DOHH2 (cell line): ENCODE data around the gene GAMT.

ENCODE experiments used
- EZH2phosphoT487 ChIP-seq: fragments of 200-600 bp; sonication (generic); IDR thresholded peaks from 2 replicates; pipeline ENCODE4 v1.6.1; 2017; ENCODE audit warnings: borderline replicate concordance, mild to moderate bottlenecking, antibody characterized with exemption, low read length, moderate library complexity, mixed read lengths
- TF ChIP-seq, protein P1 (sequence below): fragments of 200-600 bp; sonication (generic); IDR thresholded peaks from one replicate; pipeline ENCODE4 v1.5.1; 2014; ENCODE audit warnings: antibody characterized with exemption, mild to moderate bottlenecking, low read depth, low read length; ENCODE audit not compliant: poor library complexity, severe bottlenecking

- TF ChIP-seq, protein P1, sequence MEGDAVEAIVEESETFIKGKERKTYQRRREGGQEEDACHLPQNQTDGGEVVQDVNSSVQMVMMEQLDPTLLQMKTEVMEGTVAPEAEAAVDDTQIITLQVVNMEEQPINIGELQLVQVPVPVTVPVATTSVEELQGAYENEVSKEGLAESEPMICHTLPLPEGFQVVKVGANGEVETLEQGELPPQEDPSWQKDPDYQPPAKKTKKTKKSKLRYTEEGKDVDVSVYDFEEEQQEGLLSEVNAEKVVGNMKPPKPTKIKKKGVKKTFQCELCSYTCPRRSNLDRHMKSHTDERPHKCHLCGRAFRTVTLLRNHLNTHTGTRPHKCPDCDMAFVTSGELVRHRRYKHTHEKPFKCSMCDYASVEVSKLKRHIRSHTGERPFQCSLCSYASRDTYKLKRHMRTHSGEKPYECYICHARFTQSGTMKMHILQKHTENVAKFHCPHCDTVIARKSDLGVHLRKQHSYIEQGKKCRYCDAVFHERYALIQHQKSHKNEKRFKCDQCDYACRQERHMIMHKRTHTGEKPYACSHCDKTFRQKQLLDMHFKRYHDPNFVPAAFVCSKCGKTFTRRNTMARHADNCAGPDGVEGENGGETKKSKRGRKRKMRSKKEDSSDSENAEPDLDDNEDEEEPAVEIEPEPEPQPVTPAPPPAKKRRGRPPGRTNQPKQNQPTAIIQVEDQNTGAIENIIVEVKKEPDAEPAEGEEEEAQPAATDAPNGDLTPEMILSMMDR: no peak
- no peak for TF ChIP-seq EZH2phosphoT487
Observed at GRCh38 chr19:1394252-1395193, 6.8 kb downstream of the GAMT start.
